ENCODE data around the gene LLCFC1. TPM values are rescaled to one million over a fixed set of nuclear protein-coding genes. Genes with fewer than 3 reads are reported as not detected.
"Not testable (repeated sequence)": the region's sequence is repeated elsewhere in the genome, so short reads cannot be mapped to it uniquely, and the experiment has no call there.

The LLCFC1 gene
- total and polyA plus RNA-seq, 7 experiments from 2014 or later = 0.76 TPM; not detected in 6

- Histone ChIP-seq H3K27ac (ENCODE audit: low read depth, low read length) (no peak overlapping the region), H3K9me3 (ENCODE audit: control insufficient read depth in 2 of 3, low read length in 3 of 3) (no peaks in the 10 kb centered on the region), H3K4me3 (ENCODE audit: low read length) (no peak overlapping the region), H3K36me3 (ENCODE audit: control insufficient read depth in 2 of 3, insufficient read depth in 3 of 3, low read length in 3 of 3) (no peaks in the 10 kb centered on the region), H3K27me3 (ENCODE audit: control insufficient read depth in 2 of 2, insufficient read depth in 2 of 2, low read length in 2 of 2) (peaks cover 0 to 7% of the 10 kb centered on the region in 2 donors), H3K4me1 (ENCODE audit: control insufficient read depth in 2 of 2, insufficient read depth in 2 of 2, low read length in 2 of 2) (no peaks in the 10 kb centered on the region)
- Mint-ChIP-seq H3K27ac (no peak overlapping the region), H3K9me3 (peaks cover 0 to 1% (median 0%) of the 10 kb centered on the region in 11 donors), H3K4me3 (no peak overlapping the region), H3K36me3 (no peaks in the 10 kb centered on the region), H3K4me1 (no peaks in the 10 kb centered on the region), H3K27me3 (peaks cover 18 to 43% (median 32%) of the 10 kb centered on the region in 5 donors)
- intact Hi-C loops (cut with micrococcal nuclease) = no loop called here
- ChIA-PET CTCF (no interaction called here), POLR2A (no interaction called here)
- no peak for DNase-seq
- ATAC-seq = no peak
Observed at GRCh38 chr7:142969183-142969582, 29.9 kb downstream of the LLCFC1 start.

GRCh38 chr7:142974626-142975025 lies 35.3 kb downstream of the LLCFC1 start:
- ChIA-PET POLR2A (no interaction called here), CTCF (no interaction called here)
- Mint-ChIP-seq H3K36me3 (no peaks in the 10 kb centered on the region), H3K27me3 (peaks cover 7 to 24% (median 18%) of the 10 kb centered on the region in 5 donors), H3K4me1 (no peaks in the 10 kb centered on the region), H3K4me3 (no peak overlapping the region), H3K9me3 (peaks cover 0 to 16% (median 3%) of the 10 kb centered on the region in 11 donors), H3K27ac (no peak overlapping the region)
- Histone ChIP-seq H3K27ac (ENCODE audit: low read depth, low read length) (no peak overlapping the region), H3K9me3 (ENCODE audit: control insufficient read depth in 2 of 3, low read length in 3 of 3) (no peaks in the 10 kb centered on the region), H3K4me1 (ENCODE audit: control insufficient read depth in 2 of 2, insufficient read depth in 2 of 2, low read length in 2 of 2) (no peaks in the 10 kb centered on the region), H3K4me3 (ENCODE audit: low read length) (no peak overlapping the region), H3K27me3 (ENCODE audit: control insufficient read depth in 2 of 2, insufficient read depth in 2 of 2, low read length in 2 of 2) (peaks cover 0 to 2% of the 10 kb centered on the region in 2 donors), H3K36me3 (ENCODE audit: control insufficient read depth in 2 of 3, insufficient read depth in 3 of 3, low read length in 3 of 3) (no peaks in the 10 kb centered on the region)
- DNase-seq (no peak), ATAC-seq (no peak)
- intact Hi-C loops (cut with micrococcal nuclease) = no loop called here

- Mint-ChIP-seq H3K27me3 (peaks cover 4 to 35% (median 10%) of the 10 kb centered on the region in 5 donors), H3K9me3 (peaks cover 0 to 27% (median 3%) of the 10 kb centered on the region in 11 donors)
- H3K4me3 ChIP-seq (ENCODE audit: low read length); H3K9me3 ChIP-seq (ENCODE audit: control insufficient read depth in 2 of 3, low read length in 3 of 3); H3K36me3 Mint-ChIP-seq; H3K4me3 Mint-ChIP-seq; DNase-seq; ATAC-seq; H3K36me3 ChIP-seq (ENCODE audit: control insufficient read depth in 2 of 3, insufficient read depth in 3 of 3, low read length in 3 of 3); H3K27me3 ChIP-seq (ENCODE audit: control insufficient read depth in 2 of 2, insufficient read depth in 2 of 2, low read length in 2 of 2); H3K4me1 ChIP-seq (ENCODE audit: control insufficient read depth in 2 of 2, insufficient read depth in 2 of 2, low read length in 2 of 2); intact Hi-C loops (cut with micrococcal nuclease); POLR2A ChIA-PET; H3K27ac Mint-ChIP-seq; CTCF ChIA-PET; H3K4me1 Mint-ChIP-seq; H3K27ac ChIP-seq (ENCODE audit: low read depth, low read length): not testable (repeated sequence)
Observed at GRCh38 chr7:142978402-142978801, 39.1 kb downstream of the LLCFC1 start.

- ChIA-PET POLR2A (interaction anchor here (1.1 kb wide), 1 partner anchor 279 kb away, joined by 4 read pairs; the partner anchor contains the start of gene GSTK1), CTCF (no interaction called here)
- ATAC-seq (no peak), DNase-seq (no peak)
- no peaks in the 10 kb centered on the region for H3K36me3 Mint-ChIP-seq
- H3K36me3 ChIP-seq (ENCODE audit: control insufficient read depth in 2 of 3, insufficient read depth in 3 of 3, low read length in 3 of 3) = no peaks in the 10 kb centered on the region
- H3K4me3 ChIP-seq (ENCODE audit: low read length) = no peak overlapping the region
- no peak overlapping the region for H3K4me3 Mint-ChIP-seq
- H3K9me3 ChIP-seq (ENCODE audit: control insufficient read depth in 2 of 3, low read length in 3 of 3) = no peaks in the 10 kb centered on the region
- H3K27me3 Mint-ChIP-seq = peaks cover 4 to 28% (median 12%) of the 10 kb centered on the region in 5 donors
- H3K27me3 ChIP-seq (ENCODE audit: control insufficient read depth in 2 of 2, insufficient read depth in 2 of 2, low read length in 2 of 2) = no peaks in the 10 kb centered on the region
- intact Hi-C loops (cut with micrococcal nuclease) = no loop called here
- H3K27ac Mint-ChIP-seq = no peak overlapping the region
- no peaks in the 10 kb centered on the region for H3K4me1 Mint-ChIP-seq
- H3K27ac ChIP-seq (ENCODE audit: low read depth, low read length) = no peak overlapping the region
- no peaks in the 10 kb centered on the region for H3K4me1 ChIP-seq (ENCODE audit: control insufficient read depth in 2 of 2, insufficient read depth in 2 of 2, low read length in 2 of 2)
- H3K9me3 Mint-ChIP-seq = peaks cover 0 to 19% (median 3%) of the 10 kb centered on the region in 11 donors
Observed at GRCh38 chr7:142983825-142984224, 44.5 kb downstream of the LLCFC1 start.

GRCh38 chr7:142984297-142984696 lies 45.0 kb downstream of the LLCFC1 start:
- CTCF ChIA-PET = no interaction called here
- Mint-ChIP-seq H3K27ac (no peak overlapping the region), H3K9me3 (peaks cover 0 to 17% (median 3%) of the 10 kb centered on the region in 11 donors), H3K4me1 (no peaks in the 10 kb centered on the region), H3K4me3 (no peak overlapping the region), H3K27me3 (peaks cover 6 to 28% (median 12%) of the 10 kb centered on the region in 5 donors), H3K36me3 (no peaks in the 10 kb centered on the region)
- DNase-seq (no peak), ATAC-seq (no peak)
- intact Hi-C loops (cut with micrococcal nuclease) = no loop called here
- no peak overlapping the region for H3K4me3 ChIP-seq (ENCODE audit: low read length)
- H3K4me1 ChIP-seq (ENCODE audit: control insufficient read depth in 2 of 2, insufficient read depth in 2 of 2, low read length in 2 of 2) = no peaks in the 10 kb centered on the region
- POLR2A ChIA-PET = no interaction called here
- no peak overlapping the region for H3K27ac ChIP-seq (ENCODE audit: low read depth, low read length)
- H3K9me3 ChIP-seq (ENCODE audit: control insufficient read depth in 2 of 3, low read length in 3 of 3) = no peaks in the 10 kb centered on the region
- no peaks in the 10 kb centered on the region for H3K27me3 ChIP-seq (ENCODE audit: control insufficient read depth in 2 of 2, insufficient read depth in 2 of 2, low read length in 2 of 2)
- no peaks in the 10 kb centered on the region for H3K36me3 ChIP-seq (ENCODE audit: control insufficient read depth in 2 of 3, insufficient read depth in 3 of 3, low read length in 3 of 3)

Other genes starting within 250 kb of the LLCFC1 start
- gene PRSS1, start 190.0 kb upstream of the LLCFC1 start, total RNA-seq = not detected
- gene PRSS1, start 190.0 kb upstream of the LLCFC1 start, polyA plus RNA-seq = not detected
- not detected for gene PRSS2, start 168.5 kb upstream of the LLCFC1 start, total RNA-seq
- gene PRSS2, start 168.5 kb upstream of the LLCFC1 start, polyA plus RNA-seq = not detected
- 100 to 1,000 TPM in 2 of 5 experiments, 10 to 100 TPM in 2, 1 to 10 TPM in 1; 9.8 to 110 (median 78.8) TPM for gene EPHB6, start 84.4 kb upstream of the LLCFC1 start, total RNA-seq
- 10 to 100 TPM; 36.9 to 55.6 TPM for gene EPHB6, start 84.4 kb upstream of the LLCFC1 start, polyA plus RNA-seq
- gene TRPV6, start 53.7 kb upstream of the LLCFC1 start, total RNA-seq = under 1 TPM in 1 of 5 experiments, not detected in 4; 0.05 TPM
- gene TRPV6, start 53.7 kb upstream of the LLCFC1 start, polyA plus RNA-seq = not detected
- not detected for gene TRPV5, start 5.7 kb upstream of the LLCFC1 start, total RNA-seq
- not detected for gene TRPV5, start 5.7 kb upstream of the LLCFC1 start, polyA plus RNA-seq
- 1 to 10 TPM in 1 of 5 experiments, under 1 TPM in 3, not detected in 1; 0.11 to 1.5 (median 0.33) TPM for gene KEL, start 22.9 kb downstream of the LLCFC1 start, total RNA-seq
- under 1 TPM in 1 of 2 donors, not detected in 1; 0.21 TPM for gene KEL, start 22.9 kb downstream of the LLCFC1 start, polyA plus RNA-seq
- gene OR9A2, start 87.6 kb downstream of the LLCFC1 start, total RNA-seq = not detected
- gene OR9A2, start 87.6 kb downstream of the LLCFC1 start, polyA plus RNA-seq = not detected
- gene OR6V1, start 112.9 kb downstream of the LLCFC1 start, total RNA-seq = not detected
- not detected for gene OR6V1, start 112.9 kb downstream of the LLCFC1 start, polyA plus RNA-seq
- not detected for gene PIP, start 192.6 kb downstream of the LLCFC1 start, total RNA-seq
- not detected for gene PIP, start 192.6 kb downstream of the LLCFC1 start, polyA plus RNA-seq
- not detected for gene TAS2R39, start 243.9 kb downstream of the LLCFC1 start, total RNA-seq
- not detected for gene TAS2R39, start 243.9 kb downstream of the LLCFC1 start, polyA plus RNA-seq